Measurements from ENCODE around the gene HNRNPC. TPM values are rescaled to one million over a fixed set of nuclear protein-coding genes. Genes with fewer than 3 reads are reported as not detected.
"Not testable (repeated sequence)": the region's sequence is repeated elsewhere in the genome, so short reads cannot be mapped to it uniquely, and the experiment has no call there.

The HNRNPC gene
- total RNA-seq, 4 donors from 2014 or later: 260 to 396 (median 292) TPM

- intact Hi-C loops (cut with DNase I): no loop called here
- Histone ChIP-seq H3K4me3 (no peak overlapping the region), H3K27me3 (no peaks in the 10 kb centered on the region), H3K9me3 (no peaks in the 10 kb centered on the region), H3K36me3 (peaks cover 42 to 90% (median 70%) of the 10 kb centered on the region in 4 donors), H3K27ac (replicated peaks in 1 of 4) (no peak overlapping the region), H3K4me1 (peaks cover 8 to 59% (median 33%) of the 10 kb centered on the region in 4 donors)
- TF ChIP-seq EP300 (IDR thresholded peaks at IDR 0.05): no peak
- TF ChIP-seq, protein P1, sequence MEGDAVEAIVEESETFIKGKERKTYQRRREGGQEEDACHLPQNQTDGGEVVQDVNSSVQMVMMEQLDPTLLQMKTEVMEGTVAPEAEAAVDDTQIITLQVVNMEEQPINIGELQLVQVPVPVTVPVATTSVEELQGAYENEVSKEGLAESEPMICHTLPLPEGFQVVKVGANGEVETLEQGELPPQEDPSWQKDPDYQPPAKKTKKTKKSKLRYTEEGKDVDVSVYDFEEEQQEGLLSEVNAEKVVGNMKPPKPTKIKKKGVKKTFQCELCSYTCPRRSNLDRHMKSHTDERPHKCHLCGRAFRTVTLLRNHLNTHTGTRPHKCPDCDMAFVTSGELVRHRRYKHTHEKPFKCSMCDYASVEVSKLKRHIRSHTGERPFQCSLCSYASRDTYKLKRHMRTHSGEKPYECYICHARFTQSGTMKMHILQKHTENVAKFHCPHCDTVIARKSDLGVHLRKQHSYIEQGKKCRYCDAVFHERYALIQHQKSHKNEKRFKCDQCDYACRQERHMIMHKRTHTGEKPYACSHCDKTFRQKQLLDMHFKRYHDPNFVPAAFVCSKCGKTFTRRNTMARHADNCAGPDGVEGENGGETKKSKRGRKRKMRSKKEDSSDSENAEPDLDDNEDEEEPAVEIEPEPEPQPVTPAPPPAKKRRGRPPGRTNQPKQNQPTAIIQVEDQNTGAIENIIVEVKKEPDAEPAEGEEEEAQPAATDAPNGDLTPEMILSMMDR (IDR thresholded peaks at IDR 0.05): no peak
- TF ChIP-seq POLR2AphosphoS5 (IDR thresholded peaks at IDR 0.05): no peak
- TF ChIP-seq POLR2A (IDR thresholded peaks at IDR 0.05; ENCODE audit: low read depth): no peak
- no peak for DNase-seq (ENCODE audit: extremely low spot score)
- 91% methylated on average over 8 of the region's 8 CpGs for WGBS
These were observed 42.8 kb downstream of the HNRNPC start for GRCh38 chr14:21226467-21226866.

GRCh38 chr14:21225164-21225563 is 44.1 kb downstream of the HNRNPC start:
- peaks cover 48 to 89% (median 69%) of the 10 kb centered on the region in 4 donors for H3K36me3 ChIP-seq
- H3K27ac ChIP-seq (replicated peaks in 1 of 4); H3K9me3 ChIP-seq; H3K27me3 ChIP-seq; H3K4me3 ChIP-seq; intact Hi-C loops (cut with DNase I); DNase-seq (ENCODE audit: extremely low spot score): not testable (repeated sequence)
- 86% methylated on average over 7 of the region's 7 CpGs for WGBS
- peaks cover 7 to 57% (median 33%) of the 10 kb centered on the region in 4 donors for H3K4me1 ChIP-seq

GRCh38 chr14:21220874-21221477 is 48.3 kb downstream of the HNRNPC start:
- H3K27ac ChIP-seq (replicated peaks in 1 of 4): no peak overlapping the region
- WGBS: 89% methylated on average over 9 of the region's 9 CpGs
- H3K4me3 ChIP-seq: no peak overlapping the region
- peaks cover 24 to 85% (median 48%) of the 10 kb centered on the region in 4 donors for H3K36me3 ChIP-seq
- intact Hi-C loops (cut with DNase I): loop anchor here (5.0 kb wide), 1 partner anchor 41 kb away; no protein-coding TSS in a partner anchor
- H3K4me1 ChIP-seq: peaks cover 25 to 80% (median 64%) of the 10 kb centered on the region in 4 donors
- TF ChIP-seq POLR2AphosphoS5 (IDR thresholded peaks at IDR 0.05) (no peak), POLR2A (IDR thresholded peaks at IDR 0.05; ENCODE audit: low read depth) (no peak), EP300 (IDR thresholded peaks at IDR 0.05) (no peak)
- H3K27me3 ChIP-seq: no peaks in the 10 kb centered on the region
- DNase-seq (ENCODE audit: extremely low spot score): no peak
- H3K9me3 ChIP-seq: no peaks in the 10 kb centered on the region

DNA sequence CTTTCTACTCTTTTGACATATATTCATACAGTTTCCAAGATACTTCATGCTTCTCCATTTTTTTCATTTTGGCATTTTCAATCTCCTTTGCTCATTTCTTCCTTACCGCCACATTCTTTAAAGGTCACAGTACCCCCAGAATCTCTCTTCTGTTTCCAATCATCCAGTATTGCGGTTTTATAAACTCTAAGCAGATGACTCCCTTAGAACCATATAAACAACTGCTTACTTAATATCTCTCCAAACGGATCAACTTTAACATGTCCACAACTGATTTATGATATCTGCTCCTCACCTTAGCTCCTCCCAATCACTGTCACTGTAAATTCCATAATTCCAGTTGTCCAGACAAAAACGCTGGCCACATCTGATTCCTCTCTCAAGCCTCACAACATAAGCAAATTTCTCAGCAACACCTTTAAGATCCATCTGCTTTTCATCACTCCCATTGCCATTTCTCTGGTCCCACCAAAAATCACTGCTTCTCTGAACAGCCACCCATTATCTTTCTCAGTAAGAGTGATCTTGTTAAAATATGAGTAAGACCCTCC is 49.6 kb downstream of the HNRNPC start:
- WGBS: 71% methylated on average over 4 of the region's 4 CpGs
- no peak overlapping the region for H3K27ac ChIP-seq (replicated peaks in 1 of 4)
- H3K27me3 ChIP-seq: no peaks in the 10 kb centered on the region
- peaks cover 30 to 91% (median 66%) of the 10 kb centered on the region in 4 donors for H3K4me1 ChIP-seq
- no peaks in the 10 kb centered on the region for H3K9me3 ChIP-seq
- H3K36me3 ChIP-seq: peaks cover 24 to 85% (median 47%) of the 10 kb centered on the region in 4 donors
- intact Hi-C loops (cut with DNase I): loop anchor here (5.0 kb wide), 1 partner anchor 43 kb away; no protein-coding TSS in a partner anchor
- no peak for DNase-seq (ENCODE audit: extremely low spot score)
- no peak overlapping the region for H3K4me3 ChIP-seq
- no peak for TF ChIP-seq POLR2AphosphoS5 (IDR thresholded peaks at IDR 0.05)
- TF ChIP-seq, protein P1 (IDR thresholded peaks at IDR 0.05): no peak
- TF ChIP-seq EP300 (IDR thresholded peaks at IDR 0.05): no peak

DNA sequence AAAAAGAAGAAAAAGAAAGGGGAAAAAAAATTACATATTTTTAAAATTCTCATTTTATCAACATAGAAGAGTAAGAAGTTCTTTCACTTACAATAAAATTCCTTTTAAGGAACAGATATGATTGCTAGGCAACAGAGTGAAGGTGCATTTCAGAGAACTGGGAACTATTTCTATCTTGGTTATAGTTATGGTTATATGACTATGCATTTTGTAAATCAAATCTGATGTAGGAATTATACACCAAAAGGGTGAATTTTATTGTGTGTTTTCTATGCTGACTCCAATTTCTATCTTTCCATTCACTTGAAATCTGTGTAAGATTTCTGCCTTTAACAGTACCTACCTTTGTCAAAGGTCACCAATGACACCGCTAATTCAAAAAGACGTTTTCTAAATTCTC is 50.1 kb downstream of the HNRNPC start:
- H3K4me3 ChIP-seq: no peak overlapping the region
- WGBS: 67% methylated on average over 2 of the region's 2 CpGs
- H3K4me1 ChIP-seq: peaks cover 33 to 91% (median 65%) of the 10 kb centered on the region in 4 donors
- TF ChIP-seq POLR2AphosphoS5 (IDR thresholded peaks at IDR 0.05) (no peak), POLR2A (IDR thresholded peaks at IDR 0.05; ENCODE audit: low read depth) (no peak), EP300 (IDR thresholded peaks at IDR 0.05) (no peak)
- TF ChIP-seq, protein P1 (IDR thresholded peaks at IDR 0.05): no peak
- DNase-seq (ENCODE audit: extremely low spot score): no peak
- H3K9me3 ChIP-seq: no peaks in the 10 kb centered on the region
- intact Hi-C loops (cut with DNase I): no loop called here
- H3K27ac ChIP-seq (replicated peaks in 1 of 4): no peak overlapping the region
- no peaks in the 10 kb centered on the region for H3K27me3 ChIP-seq
- peaks cover 24 to 86% (median 46%) of the 10 kb centered on the region in 4 donors for H3K36me3 ChIP-seq

All from esophagus muscularis mucosa (tissue), 4 donors.